ENCODE data around the gene MYO5B.

The MYO5B gene

GRCh38 chr18:49853011-49853410, 341.9 kb downstream of the MYO5B start:
- H3K27me3 ChIP-seq (ENCODE audit: control insufficient read depth in 5 of 5, insufficient read depth in 4 of 5, low read length in 5 of 5): peaks cover 0 to 5% (median 0%) of the 10 kb centered on the region in 5 donors
- no peaks in the 10 kb centered on the region for H3K9me3 ChIP-seq (ENCODE audit: control insufficient read depth in 5 of 5, low read length in 5 of 5)
- H3K4me3 ChIP-seq (ENCODE audit: low read depth in 1 of 5, low read length in 5 of 5): no peak overlapping the region
- H3K4me1 ChIP-seq (ENCODE audit: control insufficient read depth in 5 of 5, insufficient read depth in 5 of 5, low read length in 5 of 5): peaks cover 0 to 2% (median 0%) of the 10 kb centered on the region in 5 donors
- H3K9ac ChIP-seq (ENCODE audit: low read length in 5 of 5): no peak overlapping the region
- H3K36me3 ChIP-seq (ENCODE audit: control insufficient read depth in 5 of 5, insufficient read depth in 5 of 5, low read length in 5 of 5): no peaks in the 10 kb centered on the region
- H3K27ac ChIP-seq (ENCODE audit: low read depth, low read length): no peak overlapping the region

DNA sequence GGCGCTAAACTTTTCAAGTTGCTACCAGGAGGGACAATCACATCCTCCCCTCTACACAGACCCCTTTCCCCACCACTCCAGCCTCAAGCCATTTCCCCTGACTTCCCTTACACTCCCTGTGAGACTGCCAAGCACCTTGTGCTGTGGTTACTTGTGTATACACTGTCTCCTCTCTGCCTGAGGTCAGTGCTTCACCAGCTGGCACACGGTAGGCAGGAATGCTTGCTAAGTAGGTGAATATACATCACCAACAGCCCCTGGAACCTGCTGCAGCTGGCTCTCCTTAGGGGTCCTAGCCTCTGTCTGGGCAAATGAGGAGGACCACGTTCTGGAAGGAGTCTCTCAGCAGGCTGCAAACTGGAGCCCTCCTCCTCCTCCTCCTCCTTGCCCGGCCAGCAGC, 343.3 kb downstream of the MYO5B start:
- H3K9ac ChIP-seq (ENCODE audit: low read length in 5 of 5): no peak overlapping the region
- H3K27me3 ChIP-seq (ENCODE audit: control insufficient read depth in 5 of 5, insufficient read depth in 4 of 5, low read length in 5 of 5): peaks cover 0 to 5% (median 0%) of the 10 kb centered on the region in 5 donors
- H3K36me3 ChIP-seq (ENCODE audit: control insufficient read depth in 5 of 5, insufficient read depth in 5 of 5, low read length in 5 of 5): no peaks in the 10 kb centered on the region
- H3K9me3 ChIP-seq (ENCODE audit: control insufficient read depth in 5 of 5, low read length in 5 of 5): no peaks in the 10 kb centered on the region
- H3K27ac ChIP-seq (ENCODE audit: low read depth, low read length): no peak overlapping the region
- peaks cover 0 to 3% (median 1%) of the 10 kb centered on the region in 5 donors for H3K4me1 ChIP-seq (ENCODE audit: control insufficient read depth in 5 of 5, insufficient read depth in 5 of 5, low read length in 5 of 5)
- H3K4me3 ChIP-seq (ENCODE audit: low read depth in 1 of 5, low read length in 5 of 5): no peak overlapping the region

DNA sequence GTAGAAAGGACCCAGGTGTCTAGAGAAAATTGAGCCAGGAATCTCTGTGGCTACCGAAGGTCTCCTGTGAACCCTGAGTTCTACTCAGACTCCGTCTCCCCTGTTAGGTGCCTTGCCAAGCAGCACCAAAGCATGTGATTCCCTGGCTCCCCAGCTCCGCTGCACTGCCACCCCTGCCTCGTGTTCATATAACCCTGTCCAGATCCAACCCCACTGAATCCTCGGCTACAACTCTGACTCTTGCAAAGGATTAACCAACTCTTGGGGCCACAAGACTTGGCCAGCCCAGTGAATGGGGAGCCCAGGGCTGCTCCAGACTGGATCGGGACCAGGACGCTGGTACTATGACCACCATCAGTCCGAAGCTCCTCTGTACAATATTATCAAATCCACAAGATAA, 344.3 kb downstream of the MYO5B start:
- H3K36me3 ChIP-seq (ENCODE audit: control insufficient read depth in 5 of 5, insufficient read depth in 5 of 5, low read length in 5 of 5): no peaks in the 10 kb centered on the region
- peaks cover 3 to 13% (median 10%) of the 10 kb centered on the region in 5 donors for H3K4me1 ChIP-seq (ENCODE audit: control insufficient read depth in 5 of 5, insufficient read depth in 5 of 5, low read length in 5 of 5)
- no peak overlapping the region for H3K27ac ChIP-seq (ENCODE audit: low read depth, low read length)
- no peak overlapping the region for H3K9ac ChIP-seq (ENCODE audit: low read length in 5 of 5)
- no peak overlapping the region for H3K4me3 ChIP-seq (ENCODE audit: low read depth in 1 of 5, low read length in 5 of 5)
- H3K27me3 ChIP-seq (ENCODE audit: control insufficient read depth in 5 of 5, insufficient read depth in 4 of 5, low read length in 5 of 5): peaks cover 0 to 5% (median 0%) of the 10 kb centered on the region in 5 donors
- no peaks in the 10 kb centered on the region for H3K9me3 ChIP-seq (ENCODE audit: control insufficient read depth in 5 of 5, low read length in 5 of 5)

DNA sequence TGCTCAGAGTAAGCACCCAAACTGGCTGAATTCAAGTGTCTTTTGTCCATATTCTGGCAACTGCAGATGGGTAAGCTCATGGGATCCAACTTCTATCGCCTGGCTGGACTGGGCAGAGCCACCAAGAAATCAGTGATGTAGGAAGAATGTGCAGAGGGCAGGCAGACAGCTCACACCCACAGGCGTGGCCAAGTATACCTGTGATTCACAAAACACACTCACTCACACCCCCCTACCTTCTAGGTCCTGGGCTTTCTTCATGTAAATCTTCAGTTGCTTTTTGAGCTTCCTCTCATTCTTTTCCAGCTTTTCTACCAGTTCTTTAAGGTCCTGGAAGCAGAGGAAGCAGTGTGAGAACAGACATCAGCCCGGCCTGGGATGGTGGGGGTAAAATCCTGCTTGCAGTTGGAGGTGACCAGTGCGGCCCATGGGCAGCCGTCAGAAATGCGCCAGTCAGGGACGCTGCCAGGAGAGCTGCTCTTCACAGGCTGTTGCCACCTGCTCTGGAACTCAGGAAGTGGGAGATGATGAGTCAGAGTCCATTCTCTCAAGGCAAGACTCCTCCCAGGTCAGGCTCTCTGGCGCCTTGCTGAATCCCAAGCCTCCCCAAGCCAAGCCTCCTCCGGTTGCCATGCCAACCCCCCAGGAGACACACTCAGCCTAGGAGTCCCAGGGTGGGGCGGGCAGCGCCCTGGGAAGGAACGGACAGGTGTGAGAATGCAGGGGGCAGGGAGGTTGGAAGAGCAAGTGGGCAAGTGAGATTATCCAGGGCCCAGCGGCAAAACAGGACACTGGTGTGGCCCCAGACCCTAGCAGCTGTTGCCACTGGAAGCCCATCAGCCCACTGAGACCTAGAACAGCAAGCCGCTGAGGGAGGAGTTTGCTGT, 345.4 kb downstream of the MYO5B start:
- H3K4me1 ChIP-seq (ENCODE audit: control insufficient read depth in 5 of 5, insufficient read depth in 5 of 5, low read length in 5 of 5): peaks cover 3 to 17% (median 15%) of the 10 kb centered on the region in 5 donors
- H3K27ac ChIP-seq (ENCODE audit: low read depth, low read length): no peak overlapping the region
- H3K9ac ChIP-seq (ENCODE audit: low read length in 5 of 5): no peak overlapping the region
- no peaks in the 10 kb centered on the region for H3K9me3 ChIP-seq (ENCODE audit: control insufficient read depth in 5 of 5, low read length in 5 of 5)
- no peak overlapping the region for H3K4me3 ChIP-seq (ENCODE audit: low read depth in 1 of 5, low read length in 5 of 5)
- H3K36me3 ChIP-seq (ENCODE audit: control insufficient read depth in 5 of 5, insufficient read depth in 5 of 5, low read length in 5 of 5): no peaks in the 10 kb centered on the region
- peaks cover 0 to 5% (median 0%) of the 10 kb centered on the region in 5 donors for H3K27me3 ChIP-seq (ENCODE audit: control insufficient read depth in 5 of 5, insufficient read depth in 4 of 5, low read length in 5 of 5)

DNA sequence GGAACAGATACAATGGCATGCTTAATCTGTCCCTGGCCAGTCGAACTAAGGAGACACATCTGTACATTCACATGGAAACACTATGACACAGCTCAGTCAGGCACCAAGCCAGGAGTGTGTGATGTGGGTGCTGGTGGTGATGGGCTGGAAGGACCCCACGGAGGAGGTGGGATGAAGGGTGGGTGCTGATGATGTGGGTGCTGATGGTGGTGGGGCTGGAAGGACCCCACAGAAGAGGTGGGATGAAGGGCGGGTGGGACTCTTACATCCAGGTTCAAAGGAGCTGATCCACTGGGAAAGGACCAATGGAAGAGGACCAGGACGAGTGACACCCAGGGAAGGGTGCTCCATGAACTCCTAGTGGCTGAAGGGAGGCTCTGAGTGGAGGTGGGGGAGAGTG, 346.8 kb downstream of the MYO5B start:
- Histone ChIP-seq H3K9me3 (ENCODE audit: control insufficient read depth in 5 of 5, low read length in 5 of 5) (no peaks in the 10 kb centered on the region), H3K27ac (ENCODE audit: low read depth, low read length) (no peak overlapping the region), H3K4me1 (ENCODE audit: control insufficient read depth in 5 of 5, insufficient read depth in 5 of 5, low read length in 5 of 5) (peaks cover 3 to 27% (median 21%) of the 10 kb centered on the region in 5 donors), H3K9ac (ENCODE audit: low read length in 5 of 5) (no peak overlapping the region), H3K36me3 (ENCODE audit: control insufficient read depth in 5 of 5, insufficient read depth in 5 of 5, low read length in 5 of 5) (no peaks in the 10 kb centered on the region), H3K27me3 (ENCODE audit: control insufficient read depth in 5 of 5, insufficient read depth in 4 of 5, low read length in 5 of 5) (peaks cover 0 to 5% (median 0%) of the 10 kb centered on the region in 5 donors), H3K4me3 (ENCODE audit: low read depth in 1 of 5, low read length in 5 of 5) (no peak overlapping the region)

- Histone ChIP-seq H3K27me3 (ENCODE audit: control insufficient read depth in 5 of 5, insufficient read depth in 4 of 5, low read length in 5 of 5) (peaks cover 0 to 5% (median 0%) of the 10 kb centered on the region in 5 donors), H3K36me3 (ENCODE audit: control insufficient read depth in 5 of 5, insufficient read depth in 5 of 5, low read length in 5 of 5) (no peaks in the 10 kb centered on the region), H3K9ac (ENCODE audit: low read length in 5 of 5) (no peak overlapping the region), H3K4me1 (ENCODE audit: control insufficient read depth in 5 of 5, insufficient read depth in 5 of 5, low read length in 5 of 5) (peaks cover 3 to 32% (median 27%) of the 10 kb centered on the region in 5 donors), H3K4me3 (ENCODE audit: low read depth in 1 of 5, low read length in 5 of 5) (no peak overlapping the region), H3K27ac (ENCODE audit: low read depth, low read length) (no peak overlapping the region), H3K9me3 (ENCODE audit: control insufficient read depth in 5 of 5, low read length in 5 of 5) (no peaks in the 10 kb centered on the region)
These were observed 347.4 kb downstream of the MYO5B start for GRCh38 chr18:49847524-49847923.

GRCh38 chr18:49846718-49847470, 348.1 kb downstream of the MYO5B start:
- Histone ChIP-seq H3K4me1 (ENCODE audit: control insufficient read depth in 5 of 5, insufficient read depth in 5 of 5, low read length in 5 of 5) (peaks cover 3 to 38% (median 33%) of the 10 kb centered on the region in 5 donors), H3K9me3 (ENCODE audit: control insufficient read depth in 5 of 5, low read length in 5 of 5) (no peaks in the 10 kb centered on the region), H3K4me3 (ENCODE audit: low read depth in 1 of 5, low read length in 5 of 5) (no peak overlapping the region), H3K9ac (ENCODE audit: low read length in 5 of 5) (no peak overlapping the region), H3K27ac (ENCODE audit: low read depth, low read length) (no peak overlapping the region), H3K36me3 (ENCODE audit: control insufficient read depth in 5 of 5, insufficient read depth in 5 of 5, low read length in 5 of 5) (no peaks in the 10 kb centered on the region), H3K27me3 (ENCODE audit: control insufficient read depth in 5 of 5, insufficient read depth in 4 of 5, low read length in 5 of 5) (peaks cover 0 to 5% (median 0%) of the 10 kb centered on the region in 5 donors)

GRCh38 chr18:49846361-49846662, 348.6 kb downstream of the MYO5B start:
- H3K27ac ChIP-seq (ENCODE audit: low read depth, low read length): no peak overlapping the region

DNA sequence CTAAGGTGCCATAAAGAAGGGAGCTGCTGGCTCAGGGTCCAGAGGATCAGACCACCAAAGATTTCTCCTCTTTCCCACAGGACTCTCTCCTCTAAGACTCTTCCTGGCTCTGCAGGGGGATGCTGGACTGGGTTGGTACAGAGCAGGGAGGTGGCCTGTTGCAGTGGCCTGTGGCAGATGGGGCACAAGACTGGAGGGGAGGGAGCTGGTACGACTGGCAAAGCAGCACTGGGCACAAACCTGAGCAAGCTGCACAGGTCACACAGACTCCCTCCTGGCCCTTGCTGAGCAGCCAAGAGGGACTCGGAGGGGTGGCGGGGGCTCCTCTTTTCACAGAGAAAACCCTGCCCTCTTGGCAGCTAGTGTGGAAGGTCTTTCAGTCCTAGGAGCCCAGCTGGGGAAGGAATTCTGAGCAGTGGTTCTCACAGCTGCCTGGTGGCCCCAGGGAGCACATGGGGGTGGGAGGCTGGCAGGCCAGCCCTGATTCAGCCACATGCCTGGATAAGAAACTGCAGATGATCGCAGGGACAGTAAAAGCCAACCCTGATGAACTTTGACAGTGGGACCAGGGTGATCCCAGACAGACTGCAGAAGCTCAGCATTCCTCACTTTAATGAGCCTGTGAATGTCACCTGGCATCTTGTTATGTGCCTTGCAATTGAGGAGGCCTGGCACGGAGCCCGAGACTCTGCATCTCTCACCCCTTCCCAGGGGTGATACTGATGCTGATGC, 349.2 kb downstream of the MYO5B start:
- Histone ChIP-seq H3K4me3 (ENCODE audit: low read depth in 1 of 5, low read length in 5 of 5) (no peak overlapping the region), H3K4me1 (ENCODE audit: control insufficient read depth in 5 of 5, insufficient read depth in 5 of 5, low read length in 5 of 5) (peaks cover 3 to 39% (median 33%) of the 10 kb centered on the region in 5 donors), H3K36me3 (ENCODE audit: control insufficient read depth in 5 of 5, insufficient read depth in 5 of 5, low read length in 5 of 5) (no peaks in the 10 kb centered on the region), H3K27me3 (ENCODE audit: control insufficient read depth in 5 of 5, insufficient read depth in 4 of 5, low read length in 5 of 5) (peaks cover 0 to 5% (median 0%) of the 10 kb centered on the region in 5 donors), H3K9me3 (ENCODE audit: control insufficient read depth in 5 of 5, low read length in 5 of 5) (no peaks in the 10 kb centered on the region), H3K9ac (ENCODE audit: low read length in 5 of 5) (no peak overlapping the region), H3K27ac (ENCODE audit: low read depth, low read length) (no peak overlapping the region)

More at GRCh38 chr18:49846361-49846662, 348.6 kb downstream of the MYO5B start:
- Histone ChIP-seq H3K27me3 (ENCODE audit: control insufficient read depth in 5 of 5, insufficient read depth in 4 of 5, low read length in 5 of 5) (peaks cover 0 to 5% (median 0%) of the 10 kb centered on the region in 5 donors), H3K9me3 (ENCODE audit: control insufficient read depth in 5 of 5, low read length in 5 of 5) (no peaks in the 10 kb centered on the region), H3K9ac (ENCODE audit: low read length in 5 of 5) (no peak overlapping the region), H3K36me3 (ENCODE audit: control insufficient read depth in 5 of 5, insufficient read depth in 5 of 5, low read length in 5 of 5) (no peaks in the 10 kb centered on the region), H3K4me3 (ENCODE audit: low read depth in 1 of 5, low read length in 5 of 5) (no peak overlapping the region), H3K4me1 (ENCODE audit: control insufficient read depth in 5 of 5, insufficient read depth in 5 of 5, low read length in 5 of 5) (peaks cover 3 to 38% (median 33%) of the 10 kb centered on the region in 5 donors)
